Subcutaneous adipose tissue (tissue), 4 donors: ENCODE results near the gene DNM3. TPM values are rescaled to one million over a fixed set of nuclear protein-coding genes. Genes with fewer than 3 reads are reported as not detected.

Experiments
- total RNA-seq, 4 donors: library from RNA; depleted of rRNA; stranded (reverse); fragments of >200 nt; gene quantifications; one replicate each; pipeline ENCODE4 v1.1.0, GENCODE V29; 2016
- TF ChIP-seq, protein P1 (sequence below): fragments of 450-650 bp; IDR thresholded peaks from one replicate; pipeline ENCODE4 v1.5.1; 2016; ENCODE audit warnings: low read depth, mild to moderate bottlenecking, control low read depth, antibody characterized with exemption, moderate library complexity

The DNM3 gene
- total RNA-seq, 4 donors from 2014 or later, result 4.1 to 8.8 (median 7.6) TPM

DNA sequence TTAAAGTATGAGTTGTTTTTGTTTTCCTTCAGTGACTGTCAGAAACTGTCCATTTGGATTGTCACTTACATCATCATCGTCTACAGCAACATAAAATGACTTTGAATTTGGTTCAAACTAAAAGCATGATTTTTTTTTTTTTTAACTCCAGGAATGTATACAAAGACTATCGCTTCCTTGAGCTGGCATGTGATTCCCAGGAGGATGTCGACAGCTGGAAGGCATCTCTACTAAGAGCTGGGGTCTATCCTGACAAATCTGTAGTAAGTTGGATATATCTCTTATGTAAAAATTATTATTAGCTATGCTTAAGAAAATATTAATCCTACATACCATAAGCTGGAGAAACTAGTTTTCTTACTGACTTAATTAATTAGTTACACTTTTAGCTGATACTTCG lies 467.3 kb downstream of the DNM3 start:
- TF ChIP-seq, protein P1, sequence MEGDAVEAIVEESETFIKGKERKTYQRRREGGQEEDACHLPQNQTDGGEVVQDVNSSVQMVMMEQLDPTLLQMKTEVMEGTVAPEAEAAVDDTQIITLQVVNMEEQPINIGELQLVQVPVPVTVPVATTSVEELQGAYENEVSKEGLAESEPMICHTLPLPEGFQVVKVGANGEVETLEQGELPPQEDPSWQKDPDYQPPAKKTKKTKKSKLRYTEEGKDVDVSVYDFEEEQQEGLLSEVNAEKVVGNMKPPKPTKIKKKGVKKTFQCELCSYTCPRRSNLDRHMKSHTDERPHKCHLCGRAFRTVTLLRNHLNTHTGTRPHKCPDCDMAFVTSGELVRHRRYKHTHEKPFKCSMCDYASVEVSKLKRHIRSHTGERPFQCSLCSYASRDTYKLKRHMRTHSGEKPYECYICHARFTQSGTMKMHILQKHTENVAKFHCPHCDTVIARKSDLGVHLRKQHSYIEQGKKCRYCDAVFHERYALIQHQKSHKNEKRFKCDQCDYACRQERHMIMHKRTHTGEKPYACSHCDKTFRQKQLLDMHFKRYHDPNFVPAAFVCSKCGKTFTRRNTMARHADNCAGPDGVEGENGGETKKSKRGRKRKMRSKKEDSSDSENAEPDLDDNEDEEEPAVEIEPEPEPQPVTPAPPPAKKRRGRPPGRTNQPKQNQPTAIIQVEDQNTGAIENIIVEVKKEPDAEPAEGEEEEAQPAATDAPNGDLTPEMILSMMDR, result no peak

DNA sequence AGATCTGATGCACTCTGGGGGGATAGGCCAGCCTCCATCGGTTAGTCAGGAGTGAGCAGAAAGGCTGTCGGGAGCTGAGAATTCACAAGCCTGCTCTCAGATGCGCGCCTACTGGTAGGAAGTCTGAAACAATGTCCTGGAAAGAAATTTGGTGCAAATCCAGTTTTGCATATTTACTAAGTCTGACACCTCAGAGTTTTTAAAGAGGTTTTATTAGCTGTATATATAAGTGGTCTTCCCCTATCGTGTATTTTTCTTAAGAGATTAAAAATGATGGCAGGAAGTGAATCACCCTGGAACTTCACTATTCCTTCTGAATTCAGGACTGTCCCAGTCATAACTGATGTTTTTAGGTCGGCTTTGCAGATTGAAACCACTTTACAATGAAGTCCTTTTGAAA lies 479.4 kb downstream of the DNM3 start:
- TF ChIP-seq, protein P1, result no peak

DNA sequence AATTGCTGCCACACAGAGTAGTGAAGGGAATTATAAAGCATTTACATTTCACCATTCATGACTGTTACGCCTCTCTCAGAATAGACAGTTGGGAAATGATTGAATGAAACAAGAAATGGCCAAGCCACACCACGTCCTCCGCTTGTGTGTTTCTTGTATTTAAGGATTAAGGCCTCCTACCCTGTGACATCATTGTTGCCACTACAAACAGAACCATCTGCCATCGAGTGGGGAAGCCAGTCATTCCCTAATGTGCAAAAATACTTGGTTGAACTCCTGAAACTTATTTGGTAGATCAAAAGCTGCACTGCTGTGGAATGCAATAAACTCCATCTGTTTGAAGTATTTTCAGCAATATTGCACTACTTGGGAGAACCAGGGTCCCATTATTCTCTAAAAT lies 480.2 kb downstream of the DNM3 start:
- TF ChIP-seq, protein P1, result no peak

DNA sequence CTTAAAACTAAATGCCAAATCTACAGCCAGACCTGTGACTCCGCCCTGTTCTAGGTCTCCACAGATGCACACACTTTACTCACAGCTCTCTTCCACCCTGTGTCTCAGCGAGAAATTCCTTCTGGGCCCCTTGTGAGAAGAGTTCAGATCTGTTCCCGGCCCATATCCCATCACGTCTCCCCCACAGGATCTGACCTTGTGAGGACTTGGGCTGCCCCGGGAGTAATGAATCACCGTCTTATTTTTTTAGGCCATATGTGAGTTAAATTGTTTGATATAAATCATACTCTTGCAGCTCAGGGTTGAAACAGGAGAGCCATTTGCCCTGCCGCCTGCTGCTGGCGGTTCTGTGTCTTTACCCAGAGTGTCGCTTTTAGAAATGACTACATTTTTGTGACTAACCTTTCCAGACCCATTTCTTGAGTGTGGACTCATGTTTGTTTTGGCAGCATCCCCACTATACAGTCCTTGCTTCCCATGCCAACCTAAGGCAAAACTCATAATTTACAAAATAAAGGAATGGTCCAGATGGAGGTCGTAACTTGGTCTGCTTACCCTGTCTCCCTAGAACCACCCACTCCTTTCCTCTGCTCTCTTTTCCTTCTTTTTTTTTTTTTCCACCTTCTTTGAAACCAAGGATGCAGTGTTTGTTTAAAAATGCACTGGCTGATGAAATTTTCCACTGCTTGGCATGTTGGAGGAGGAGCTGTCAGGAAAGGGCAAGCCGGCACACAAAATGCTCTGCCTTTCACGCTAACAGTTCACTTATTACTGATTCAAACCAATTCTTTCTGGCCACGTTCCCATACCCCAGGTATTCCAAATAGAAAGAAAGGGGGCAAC lies 481.1 kb downstream of the DNM3 start:
- TF ChIP-seq, protein P1, result no peak

DNA sequence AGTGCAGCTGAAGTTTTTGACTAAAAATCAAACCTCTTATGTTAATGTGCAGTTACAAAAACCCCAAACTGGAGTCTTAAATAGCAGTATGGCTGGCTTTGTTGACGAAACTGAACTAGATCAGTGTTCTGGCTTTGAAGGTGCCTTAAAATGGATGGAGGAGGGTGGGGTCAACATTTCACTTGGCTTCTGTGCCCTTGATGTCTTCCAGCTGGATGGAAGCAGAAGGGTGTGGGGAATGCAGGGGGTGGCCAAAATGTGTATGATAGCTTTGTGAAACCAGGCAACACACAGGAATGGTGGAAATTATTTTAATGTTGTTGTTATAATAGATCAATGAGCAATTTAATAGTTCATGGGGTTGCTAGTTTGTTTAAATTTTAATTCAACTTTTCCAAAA lies 482.4 kb downstream of the DNM3 start:
- TF ChIP-seq, protein P1, result no peak

DNA sequence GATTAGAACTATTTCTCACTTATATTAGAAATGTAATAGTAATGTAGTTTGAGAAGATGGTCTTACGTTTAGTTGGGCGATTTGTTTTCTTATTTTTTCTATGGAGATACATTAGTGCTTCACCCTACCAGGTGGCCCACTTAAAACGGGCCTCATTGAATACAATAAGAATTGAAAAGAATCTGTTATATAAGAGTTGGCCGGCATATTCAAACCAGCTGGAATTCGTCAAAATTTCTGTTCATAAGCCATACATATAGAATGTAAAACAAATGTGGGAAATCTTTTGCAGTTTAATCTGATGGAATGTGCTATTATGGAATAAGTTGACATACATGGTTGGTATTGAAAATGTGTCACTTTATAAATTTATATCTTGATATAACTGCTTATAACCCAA lies 482.8 kb downstream of the DNM3 start:
- TF ChIP-seq, protein P1, result no peak

DNA sequence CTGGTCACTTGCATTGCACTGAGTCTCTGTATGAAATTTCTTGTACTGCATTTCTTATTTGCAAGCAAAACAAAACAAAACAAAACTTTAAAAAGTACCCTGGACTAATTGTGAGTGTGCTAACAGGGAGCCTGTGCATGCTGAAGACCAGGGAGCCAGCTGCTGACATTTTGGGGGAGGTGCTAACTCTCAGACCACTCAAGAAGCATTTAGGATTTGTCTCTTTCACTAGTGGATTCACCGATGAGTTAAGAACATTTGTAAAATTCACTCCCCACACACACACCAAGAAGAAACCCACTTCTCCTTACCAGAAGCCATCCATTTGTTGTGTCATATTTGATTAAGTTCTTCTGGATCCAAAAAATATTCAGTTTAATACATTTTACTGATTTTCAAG lies 483.5 kb downstream of the DNM3 start:
- TF ChIP-seq, protein P1, result no peak
